Dermis microvascular lymphatic vessel endothelial cell (primary cell): ENCODE measurements around the gene NBL1. TPM values are rescaled to one million over a fixed set of nuclear protein-coding genes. Genes with fewer than 3 reads are reported as not detected.

Experiments used
- DNase-seq, 2 donors: peaks; one replicate each; pipeline versions ENCODE4 v3.0.0 to v3.0.0-alpha.2; 2010; ENCODE audit warnings: low read depth in 2 of 2
- total RNA-seq: library from RNA; depleted of rRNA; stranded (reverse); fragments of >200 nt; gene quantifications from 2 replicates; pipeline ENCODE4 v1.2.1, GENCODE V29; 2014

NBL1 gene
- total RNA-seq, 1 donor from 2014 or later, result 91.4 TPM

GRCh38 chr1:19665496-19666465 is 21.7 kb downstream of the NBL1 start:
- no peak for DNase-seq

GRCh38 chr1:19668888-19669287 is 24.8 kb downstream of the NBL1 start:
- DNase-seq, result no peak

- DNase-seq, result no peak
These were observed 26.7 kb downstream of the NBL1 start for GRCh38 chr1:19670787-19671186.

- DNase-seq, result no peak
These were observed 28.1 kb downstream of the NBL1 start for GRCh38 chr1:19672237-19672636.

- DNase-seq, result no peak
These were observed 31.7 kb downstream of the NBL1 start for GRCh38 chr1:19675797-19676196.

- DNase-seq, result peak in 1 of 2 donors; percentile 53
These were observed 32.4 kb downstream of the NBL1 start for GRCh38 chr1:19676438-19676922.

GRCh38 chr1:19678493-19678892 is 34.4 kb downstream of the NBL1 start:
- no peak for DNase-seq

GRCh38 chr1:19678931-19679453 is 34.9 kb downstream of the NBL1 start:
- DNase-seq, result no peak

- no peak for DNase-seq
These were observed 35.6 kb downstream of the NBL1 start for GRCh38 chr1:19679691-19680090.

GRCh38 chr1:19680644-19681043 is 36.5 kb downstream of the NBL1 start:
- DNase-seq, result no peak

GRCh38 chr1:19682257-19682656 is 38.1 kb downstream of the NBL1 start:
- DNase-seq, result no peak

GRCh38 chr1:19682901-19683300 is 38.8 kb downstream of the NBL1 start:
- no peak for DNase-seq

- DNase-seq, result no peak
These were observed 39.2 kb downstream of the NBL1 start for GRCh38 chr1:19683351-19683750.

GRCh38 chr1:19684677-19685076 is 40.6 kb downstream of the NBL1 start:
- no peak for DNase-seq

- no peak for DNase-seq
These were observed 41.9 kb downstream of the NBL1 start for GRCh38 chr1:19685994-19686393.

- DNase-seq, result no peak
These were observed 43.3 kb downstream of the NBL1 start for GRCh38 chr1:19687414-19687813.

- DNase-seq, result no peak
These were observed 44.1 kb downstream of the NBL1 start for GRCh38 chr1:19688041-19688842.

GRCh38 chr1:19689085-19689757 is 45.1 kb downstream of the NBL1 start:
- no peak for DNase-seq

- DNase-seq, result no peak
These were observed 45.7 kb downstream of the NBL1 start for GRCh38 chr1:19689856-19690255.

- no peak for DNase-seq
These were observed 46.2 kb downstream of the NBL1 start for GRCh38 chr1:19690342-19690741.

GRCh38 chr1:19694298-19694697 is 50.2 kb downstream of the NBL1 start:
- DNase-seq, result no peak
